A673 (cell line): Measurements from ENCODE around the gene RBM8A. TPM values are rescaled to one million over a fixed set of nuclear protein-coding genes. Genes with fewer than 3 reads are reported as not detected.

Experiments
- BruUV-seq: library from RNA; stranded (reverse); fragments of 400-500 nt; replicated peaks from 2 replicates; lab custom pipeline; 2021; lab: Mats Ljungman, UMichigan
- CTCF ChIA-PET: fragments of 300-600 bp; sonication (Branson Sonifier 250); formaldehyde crosslinking; loops from one replicate; lab custom pipeline; 2022; ENCODE audit warnings: antibody characterized with exemption; lab: Charles Lee
- POLR2A ChIA-PET: fragments of 300-600 bp; sonication (Branson Sonifier 250); formaldehyde crosslinking; loops from one replicate; lab custom pipeline; 2022; ENCODE audit warnings: antibody characterized with exemption; ENCODE audit not compliant: low non-redundant PET; lab: Charles Lee
- DNase-seq: peaks from one replicate; pipeline ENCODE4 v3.0.0-alpha.2; 2015; ENCODE audit warnings: low spot score
- H3K27ac ChIP-seq: fragments of 200-600 bp; sonication (generic); 2 replicates; pipeline ENCODE4 v1.5.1; 2016; ENCODE audit warnings: mixed run types, low read depth, mild to moderate bottlenecking, mixed read lengths, antibody characterized with exemption, low read length; ENCODE audit not compliant: poor library complexity, severe bottlenecking
- H3K27me3 ChIP-seq: fragments of 200-600 bp; sonication (generic); replicated peaks from 2 replicates; pipeline ENCODE4 v1.6.1; 2017; ENCODE audit warnings: mixed run types, low read depth, mild to moderate bottlenecking, mixed read lengths, antibody characterized with exemption, low read length; ENCODE audit not compliant: insufficient read depth, poor library complexity
- H3K36me3 ChIP-seq: fragments of 200-600 bp; sonication (generic); 2 replicates; pipeline ENCODE4 v1.6.1; 2016; ENCODE audit warnings: mixed run types, mild to moderate bottlenecking, mixed read lengths, antibody characterized with exemption, low read length; ENCODE audit not compliant: insufficient read depth, poor library complexity, severe bottlenecking
- H3K4me1 ChIP-seq: fragments of 200-600 bp; sonication (generic); 2 replicates; pipeline ENCODE4 v1.6.1; 2017; ENCODE audit warnings: mixed run types, mild to moderate bottlenecking, mixed read lengths, antibody characterized with exemption, low read length; ENCODE audit not compliant: insufficient read depth, poor library complexity, severe bottlenecking
- H3K4me3 ChIP-seq: fragments of 200-600 bp; sonication (generic); 2 replicates; pipeline ENCODE4 v1.5.1; 2016; ENCODE audit warnings: low read depth, mixed run types, mild to moderate bottlenecking, mixed read lengths, low read length; ENCODE audit not compliant: poor library complexity, severe bottlenecking
- H3K9me3 ChIP-seq: fragments of 200-600 bp; sonication (generic); 2 replicates; pipeline ENCODE4 v1.6.1; 2016; ENCODE audit warnings: mixed run types, low read depth, mild to moderate bottlenecking, mixed read lengths, antibody characterized with exemption, low read length; ENCODE audit not compliant: poor library complexity, severe bottlenecking
- EZH2 ChIP-seq: fragments of 200-600 bp; sonication (generic); IDR thresholded peaks from 2 replicates; pipeline ENCODE4 v1.6.1; 2017; ENCODE audit warnings: borderline replicate concordance, low read depth, mild to moderate bottlenecking, mixed read lengths, antibody characterized with exemption, low read length; ENCODE audit not compliant: poor library complexity, severe bottlenecking
- intact Hi-C: fragments of 100-400 bp; cut with micrococcal nuclease; formaldehyde crosslinking; loops from one replicate; pipeline ENCODE4 v1.10.0; 2022; ENCODE audit not compliant: unreplicated experiment
- total RNA-seq: library from RNA; stranded (reverse); gene quantifications from 2 replicates; pipeline ENCODE4 v1.2.3, GENCODE V29; 2021
- TF ChIP-seq, protein P1 (sequence below): fragments of 300-800, 200-600 bp; sonication (generic); conservative IDR thresholded peaks from 2 replicates; pipeline ENCODE4 v1.5.1; 2017; ENCODE audit warnings: low read depth, mild to moderate bottlenecking, antibody characterized with exemption, low read length, moderate library complexity, mixed read lengths

The RBM8A gene
- total RNA-seq, 1 experiment from 2014 or later, result 276 TPM

DNA sequence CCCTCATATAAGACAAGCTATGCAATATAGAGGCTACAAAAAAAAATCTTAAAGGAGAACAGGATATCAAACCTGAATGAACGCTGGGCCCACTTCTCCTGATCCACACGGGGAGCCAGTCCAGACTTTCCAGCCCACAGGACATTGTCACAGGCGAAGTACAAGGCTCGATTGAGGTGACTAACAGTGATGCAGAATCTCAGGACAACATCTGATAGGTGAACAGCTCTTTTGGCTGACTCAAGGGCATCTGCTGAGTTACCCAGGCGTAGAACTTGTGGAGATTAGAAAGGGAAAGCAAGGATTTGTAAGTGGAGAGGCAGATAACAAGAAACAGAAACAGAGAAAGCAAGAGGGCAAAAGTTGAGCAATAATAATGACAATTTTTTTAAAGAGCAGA, 10.5 kb downstream of the RBM8A start:
- no peak for DNase-seq
- POLR2A ChIA-PET, result no interaction called here
- Histone ChIP-seq H3K36me3 (peaks cover 11% of the 10 kb centered on the region), H3K27me3 (no peaks in the 10 kb centered on the region), H3K4me1 (peaks cover 14% of the 10 kb centered on the region), H3K27ac (no peak overlapping the region), H3K4me3 (no peak overlapping the region), H3K9me3 (no peaks in the 10 kb centered on the region)
- TF ChIP-seq EZH2, result no peak
- TF ChIP-seq, protein P1, sequence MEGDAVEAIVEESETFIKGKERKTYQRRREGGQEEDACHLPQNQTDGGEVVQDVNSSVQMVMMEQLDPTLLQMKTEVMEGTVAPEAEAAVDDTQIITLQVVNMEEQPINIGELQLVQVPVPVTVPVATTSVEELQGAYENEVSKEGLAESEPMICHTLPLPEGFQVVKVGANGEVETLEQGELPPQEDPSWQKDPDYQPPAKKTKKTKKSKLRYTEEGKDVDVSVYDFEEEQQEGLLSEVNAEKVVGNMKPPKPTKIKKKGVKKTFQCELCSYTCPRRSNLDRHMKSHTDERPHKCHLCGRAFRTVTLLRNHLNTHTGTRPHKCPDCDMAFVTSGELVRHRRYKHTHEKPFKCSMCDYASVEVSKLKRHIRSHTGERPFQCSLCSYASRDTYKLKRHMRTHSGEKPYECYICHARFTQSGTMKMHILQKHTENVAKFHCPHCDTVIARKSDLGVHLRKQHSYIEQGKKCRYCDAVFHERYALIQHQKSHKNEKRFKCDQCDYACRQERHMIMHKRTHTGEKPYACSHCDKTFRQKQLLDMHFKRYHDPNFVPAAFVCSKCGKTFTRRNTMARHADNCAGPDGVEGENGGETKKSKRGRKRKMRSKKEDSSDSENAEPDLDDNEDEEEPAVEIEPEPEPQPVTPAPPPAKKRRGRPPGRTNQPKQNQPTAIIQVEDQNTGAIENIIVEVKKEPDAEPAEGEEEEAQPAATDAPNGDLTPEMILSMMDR, result no peak
- CTCF ChIA-PET, result no interaction called here
- BruUV-seq, result no TSS peak
- intact Hi-C loops, result no loop called here

DNA sequence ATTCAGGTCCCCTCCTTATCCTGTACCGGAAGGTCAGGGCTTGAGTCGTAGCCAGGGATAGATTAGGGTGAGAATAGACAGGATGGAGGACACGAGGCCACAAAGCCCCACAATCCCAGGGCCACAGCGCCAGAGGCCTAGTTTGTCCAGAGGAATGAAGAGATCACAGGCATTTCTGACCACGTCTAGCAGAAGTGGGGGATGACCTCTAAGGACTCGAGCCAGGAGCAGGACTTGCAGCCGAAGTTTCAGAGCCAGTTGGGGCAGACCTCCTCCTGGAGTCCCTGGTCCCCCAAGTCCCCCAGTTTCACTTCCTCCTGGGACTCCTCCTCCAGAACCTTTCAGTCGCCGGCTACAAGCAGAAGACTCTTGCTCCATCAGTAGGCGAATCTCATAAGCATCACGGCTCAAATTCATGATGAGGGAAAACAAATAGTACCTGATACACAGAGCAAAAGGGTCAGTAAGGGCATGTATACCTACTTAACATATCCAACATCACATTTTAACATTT, 15.1 kb downstream of the RBM8A start:
- no peak overlapping the region for H3K27ac ChIP-seq
- no peaks in the 10 kb centered on the region for H3K9me3 ChIP-seq
- H3K27me3 ChIP-seq, result no peaks in the 10 kb centered on the region
- POLR2A ChIA-PET, result no interaction called here
- no peak for DNase-seq
- no peak for TF ChIP-seq EZH2
- TF ChIP-seq, protein P1, result no peak
- H3K4me3 ChIP-seq, result no peak overlapping the region
- H3K36me3 ChIP-seq, result peaks cover 18% of the 10 kb centered on the region
- intact Hi-C loops, result loop anchor here (5.0 kb wide), 1 partner anchor 105 kb away; no protein-coding TSS in a partner anchor
- peaks cover 3% of the 10 kb centered on the region for H3K4me1 ChIP-seq
- BruUV-seq, result no TSS peak
- CTCF ChIA-PET, result interaction anchor here (2.9 kb wide), 1 partner anchor 20 kb away, joined by 13 read pairs; no protein-coding TSS in a partner anchor

DNA sequence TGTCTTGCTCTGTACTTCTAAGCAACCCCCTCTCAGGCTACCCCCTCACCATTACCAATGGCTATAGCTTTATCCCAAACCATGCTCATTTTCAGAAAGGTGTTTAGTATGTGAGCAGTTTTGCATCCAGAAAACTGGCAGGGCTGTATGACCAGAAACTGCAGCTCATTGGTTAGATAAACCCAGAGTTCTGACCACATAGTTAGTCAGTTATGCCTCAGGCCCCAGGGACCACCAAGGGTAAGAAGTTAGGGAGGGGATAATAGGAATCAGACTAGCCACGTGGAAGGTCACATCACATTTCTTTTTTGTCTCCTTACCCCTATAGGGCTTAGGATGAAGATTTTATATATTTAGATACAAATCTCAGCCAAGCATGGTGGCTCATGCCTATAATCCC, 18.6 kb downstream of the RBM8A start:
- no peak overlapping the region for H3K27ac ChIP-seq
- no peak for DNase-seq

More for the DNA sequence above, 18.6 kb downstream of the RBM8A start:
- CTCF ChIA-PET, result interaction anchor here (2.0 kb wide), 1 partner anchor 17 kb away, joined by 9 read pairs; no protein-coding TSS in a partner anchor
- Histone ChIP-seq H3K4me3 (no peak overlapping the region), H3K27me3 (no peaks in the 10 kb centered on the region), H3K4me1 (peaks cover 3% of the 10 kb centered on the region), H3K36me3 (peaks cover 8% of the 10 kb centered on the region), H3K9me3 (no peaks in the 10 kb centered on the region)
- intact Hi-C loops, result no loop called here
- TF ChIP-seq EZH2, result no peak
- TF ChIP-seq, protein P1, result no peak
- no TSS peak for BruUV-seq
- POLR2A ChIA-PET, result no interaction called here
